GM18502 (cell line): Measurements from ENCODE around the gene TLR9.

Experiments used
- ATAC-seq: cut with Tn5 transposase; IDR thresholded peaks from one replicate; pipeline ENCODE4 v1.9.1; 2021; ENCODE audit warnings: mild to moderate bottlenecking; ENCODE audit not compliant: unreplicated experiment, poor library complexity

The TLR9 gene

GRCh38 chr3:52234516-52235447 lies 9.3 kb upstream of the TLR9 start:
- no peak for ATAC-seq

- ATAC-seq: no peak
These were observed 8.5 kb upstream of the TLR9 start for GRCh38 chr3:52233968-52234367.

DNA sequence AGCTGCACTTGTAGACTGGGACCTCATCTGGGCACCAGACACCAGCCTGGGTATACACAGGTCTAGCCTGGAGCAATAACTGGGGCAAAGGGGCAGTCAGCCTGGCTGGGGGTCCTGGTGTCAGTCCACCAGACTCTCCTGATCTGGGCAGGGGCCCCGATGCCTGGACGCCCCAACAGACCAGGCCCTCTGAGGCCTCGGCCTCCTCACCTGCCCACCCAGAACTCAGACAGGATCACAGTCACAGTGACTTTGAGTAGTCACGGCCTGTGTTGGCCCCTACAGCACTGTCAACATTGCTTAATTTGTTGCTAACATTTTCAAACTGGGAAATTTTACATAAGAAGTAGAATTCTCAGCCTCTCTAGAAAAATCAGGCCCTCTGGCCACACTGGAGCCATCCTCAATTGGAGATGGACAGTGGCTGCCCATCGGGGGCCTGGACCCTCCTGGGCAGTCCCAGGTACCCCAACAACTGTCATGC lies 7.7 kb upstream of the TLR9 start:
- no peak for ATAC-seq

- no peak for ATAC-seq
These were observed 7.0 kb upstream of the TLR9 start for GRCh38 chr3:52232279-52233107.

GRCh38 chr3:52231502-52232278 lies 6.2 kb upstream of the TLR9 start:
- ATAC-seq: no peak

DNA sequence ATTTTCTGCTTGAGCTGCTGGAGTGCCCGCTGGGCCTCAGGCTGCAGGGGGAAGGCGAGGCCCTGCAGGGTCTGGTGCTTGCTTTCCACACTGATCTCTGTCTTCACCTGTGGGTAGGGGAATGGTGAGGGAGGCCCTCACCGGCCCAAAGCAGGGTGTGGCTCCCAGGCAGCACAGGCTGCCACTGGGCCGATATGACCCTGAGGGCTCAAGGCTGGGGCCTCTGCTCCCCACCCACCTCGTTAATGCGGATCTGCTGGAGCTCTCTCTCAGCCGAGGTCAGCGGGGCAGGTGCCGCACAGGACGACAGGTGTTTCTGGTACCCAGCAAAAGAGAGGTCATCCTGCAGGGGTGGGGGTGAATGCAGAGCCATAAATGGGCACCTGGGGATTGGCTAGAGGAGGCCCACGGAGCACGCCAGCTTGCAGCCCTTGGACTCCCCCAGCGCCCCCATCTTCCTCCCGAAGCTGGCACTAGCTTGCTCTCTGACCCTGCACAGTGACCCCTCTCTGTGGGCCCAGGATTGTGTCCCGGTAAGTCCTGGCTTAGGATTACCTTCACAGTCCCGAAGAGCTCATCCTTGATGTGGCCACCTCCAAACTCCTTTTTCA lies 5.5 kb upstream of the TLR9 start:
- no peak for ATAC-seq

- no peak for ATAC-seq
These were observed 5.0 kb upstream of the TLR9 start for GRCh38 chr3:52230461-52230860.

DNA sequence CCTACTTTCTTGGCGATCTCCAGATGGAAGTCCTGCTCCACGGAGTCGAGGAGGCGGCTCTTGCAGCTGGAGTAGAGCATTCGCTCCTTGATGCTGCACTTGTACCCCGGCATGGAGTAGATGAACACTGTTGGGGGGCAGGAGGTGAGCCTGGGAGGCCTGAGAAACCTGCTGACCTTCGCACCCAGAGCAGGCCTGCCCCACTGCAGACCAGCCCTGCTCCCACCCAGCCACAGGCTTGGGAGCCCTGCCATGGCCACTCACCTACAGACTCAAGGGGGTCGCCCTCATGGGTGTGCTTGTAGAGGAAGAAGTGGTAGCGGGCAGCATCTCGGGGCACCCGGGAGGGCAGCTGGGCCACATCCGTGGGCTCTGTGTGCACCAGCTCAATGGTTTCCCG lies 4.2 kb upstream of the TLR9 start:
- ATAC-seq: no peak

GRCh38 chr3:52228751-52229291 lies 3.4 kb upstream of the TLR9 start:
- no peak for ATAC-seq

DNA sequence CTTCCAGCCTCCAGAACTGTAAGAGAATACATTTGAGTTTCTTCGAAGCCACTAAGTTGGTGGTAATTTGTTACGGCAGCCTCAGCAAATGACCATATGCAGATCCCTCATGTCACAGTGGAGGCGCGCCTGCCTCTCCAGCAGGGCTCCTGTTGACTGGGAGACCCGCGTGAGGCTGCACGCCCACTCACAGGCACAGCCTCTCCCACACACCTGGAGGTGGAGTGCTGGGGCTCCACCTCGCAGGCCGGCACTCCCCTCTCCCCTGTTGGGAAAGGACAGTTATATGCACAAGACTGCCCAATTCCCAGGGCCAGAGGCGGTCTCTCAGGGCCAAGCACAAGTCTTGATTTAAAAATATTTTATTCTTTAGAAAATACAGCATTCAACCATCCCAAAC lies 2.8 kb upstream of the TLR9 start:
- ATAC-seq: no peak

GRCh38 chr3:52227766-52228165 lies 2.3 kb upstream of the TLR9 start:
- no peak for ATAC-seq

- ATAC-seq: no peak
These were observed 1.7 kb upstream of the TLR9 start for GRCh38 chr3:52227117-52227516.

- ATAC-seq: no peak
These were observed 878 bp upstream of the TLR9 start for GRCh38 chr3:52226229-52226817.

- ATAC-seq: no peak
These were observed 1.7 kb downstream of the TLR9 start for GRCh38 chr3:52223449-52224408.

DNA sequence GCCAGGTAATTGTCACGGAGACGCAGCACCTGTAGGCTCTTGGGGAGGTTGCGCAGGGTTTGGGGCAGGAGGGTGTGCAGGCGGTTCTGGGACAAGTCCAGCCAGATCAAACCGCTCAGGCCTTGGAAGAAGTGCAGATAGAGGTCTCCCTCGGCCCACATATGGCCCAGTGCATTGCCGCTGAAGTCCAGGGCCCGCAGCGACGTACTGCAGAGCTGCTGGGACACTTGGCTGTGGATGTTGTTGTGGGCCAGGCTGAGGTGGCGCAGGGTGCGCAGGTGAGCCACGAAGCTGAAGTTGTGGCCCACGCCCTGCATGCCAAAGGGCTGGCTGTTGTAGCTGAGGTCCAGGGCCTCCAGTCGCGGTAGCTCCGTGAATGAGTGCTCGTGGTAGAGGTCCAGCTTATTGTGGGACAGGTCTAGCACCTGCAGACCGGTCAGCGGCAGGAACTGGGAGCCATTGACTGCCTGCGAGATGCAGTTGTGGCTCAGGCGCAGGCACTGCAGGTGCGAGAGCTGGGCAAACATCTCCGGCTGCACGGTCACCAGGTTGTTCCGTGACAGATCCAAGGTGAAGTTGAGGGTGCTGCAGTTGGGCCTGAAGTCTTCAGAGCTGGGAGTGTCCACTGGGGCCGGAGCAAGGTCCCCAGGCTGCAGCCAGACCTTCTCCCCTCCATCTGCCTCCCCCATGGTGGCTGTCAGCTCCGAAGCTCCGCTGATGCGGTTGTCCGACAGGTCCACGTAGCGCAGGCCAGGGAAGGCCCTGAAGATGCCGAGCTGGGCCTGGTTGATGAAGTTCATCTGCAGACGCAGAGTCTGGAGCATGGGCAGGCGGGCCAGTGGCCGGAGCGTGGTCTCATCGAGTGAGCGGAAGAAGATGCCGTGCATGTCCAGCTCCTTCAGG lies 2.9 kb downstream of the TLR9 start:
- ATAC-seq: no peak

GRCh38 chr3:52221563-52222318 lies 3.7 kb downstream of the TLR9 start:
- ATAC-seq: no peak

DNA sequence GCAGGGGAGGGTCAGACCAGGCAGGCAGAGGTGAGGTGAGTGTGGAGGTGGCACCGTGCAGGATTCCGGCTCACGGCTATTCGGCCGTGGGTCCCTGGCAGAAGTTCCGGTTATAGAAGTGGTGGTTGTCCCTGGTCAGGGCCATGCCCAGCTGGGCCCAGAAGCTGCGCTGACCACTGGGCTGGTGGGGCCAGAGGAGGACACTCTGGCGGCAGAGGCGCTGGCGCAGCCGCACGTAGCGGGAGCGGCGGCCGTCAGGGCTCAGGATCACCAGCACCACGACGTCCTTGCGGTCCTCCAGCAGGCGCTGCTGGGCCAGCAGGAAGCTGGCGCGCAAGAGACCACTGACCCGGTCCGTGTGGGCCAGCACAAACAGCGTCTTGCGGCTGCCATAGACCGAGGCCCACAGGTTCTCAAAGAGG lies 4.3 kb downstream of the TLR9 start:
- ATAC-seq: no peak
